AG09309 (cell line): ENCODE measurements around the gene HOXC10.

Experiments
- DNase-seq: peaks from one replicate; pipeline ENCODE4 v3.0.0-alpha.2; 2010; ENCODE audit warnings: low read depth
- H3K4me3 ChIP-seq: 2 replicates; pipeline ENCODE4 v1.5.1; 2011; ENCODE audit warnings: mild to moderate bottlenecking, low read depth, low read length, moderate library complexity; ENCODE audit not compliant: control insufficient read depth
- TF ChIP-seq, protein P1 (sequence below): IDR thresholded peaks from 2 replicates; pipeline ENCODE4 v1.5.1; 2011; ENCODE audit warnings: mild to moderate bottlenecking, low read depth, low read length, inconsistent platforms; ENCODE audit not compliant: insufficient read depth, control insufficient read depth; ENCODE audit errors: missing control alignments

HOXC10 gene

DNA sequence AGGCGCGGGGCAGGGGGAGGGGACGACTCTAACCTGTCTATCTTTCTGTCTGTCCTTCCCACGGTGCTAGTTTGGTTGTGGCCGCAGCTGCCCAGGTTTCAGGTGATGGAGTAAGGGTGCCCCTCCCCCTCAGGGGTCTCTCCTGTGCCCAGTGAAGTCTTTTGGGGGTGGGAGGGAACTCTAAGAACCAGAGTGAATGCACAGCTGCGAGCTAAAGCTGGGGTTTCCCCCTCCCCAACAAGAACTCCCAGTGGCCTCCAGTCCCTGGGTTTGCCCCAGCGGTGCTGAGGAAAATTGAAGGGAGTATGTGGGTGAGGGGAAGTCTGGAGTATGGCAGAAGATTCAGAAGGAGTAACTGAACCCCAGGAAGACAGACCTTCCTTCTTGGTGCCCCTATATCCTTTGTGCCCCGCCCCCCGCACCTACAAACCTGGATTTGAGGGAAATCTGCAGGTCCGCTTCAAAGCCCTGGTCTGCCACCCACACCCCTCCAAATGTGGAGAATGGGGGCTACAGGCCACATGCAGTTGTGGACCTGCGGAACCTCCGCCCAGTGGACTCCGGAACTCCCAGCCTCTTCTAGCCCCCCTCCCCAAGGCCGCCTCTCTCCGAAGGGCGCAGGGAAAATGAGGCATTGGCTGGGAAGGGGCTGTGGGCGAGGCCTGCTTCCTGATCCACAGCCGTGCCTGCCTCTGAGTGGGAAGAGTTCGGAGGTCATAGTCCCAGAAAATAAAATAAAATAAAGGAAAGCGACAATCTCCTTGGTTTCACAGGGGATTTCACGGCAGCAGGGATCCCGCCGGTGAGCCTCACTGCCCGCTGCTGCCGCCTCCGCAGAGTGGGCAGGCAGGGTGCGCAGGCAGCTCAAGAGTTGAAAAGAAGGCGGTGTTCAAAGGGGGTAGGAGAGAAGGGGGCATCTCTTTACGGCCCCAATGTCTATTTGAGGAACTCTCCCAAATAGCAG, 11.6 kb downstream of the HOXC10 start:
- no peak for DNase-seq
- H3K4me3 ChIP-seq, result peak overlapping the region; percentile 2; the same call in 1 of the 2 replicates
- TF ChIP-seq, protein P1, sequence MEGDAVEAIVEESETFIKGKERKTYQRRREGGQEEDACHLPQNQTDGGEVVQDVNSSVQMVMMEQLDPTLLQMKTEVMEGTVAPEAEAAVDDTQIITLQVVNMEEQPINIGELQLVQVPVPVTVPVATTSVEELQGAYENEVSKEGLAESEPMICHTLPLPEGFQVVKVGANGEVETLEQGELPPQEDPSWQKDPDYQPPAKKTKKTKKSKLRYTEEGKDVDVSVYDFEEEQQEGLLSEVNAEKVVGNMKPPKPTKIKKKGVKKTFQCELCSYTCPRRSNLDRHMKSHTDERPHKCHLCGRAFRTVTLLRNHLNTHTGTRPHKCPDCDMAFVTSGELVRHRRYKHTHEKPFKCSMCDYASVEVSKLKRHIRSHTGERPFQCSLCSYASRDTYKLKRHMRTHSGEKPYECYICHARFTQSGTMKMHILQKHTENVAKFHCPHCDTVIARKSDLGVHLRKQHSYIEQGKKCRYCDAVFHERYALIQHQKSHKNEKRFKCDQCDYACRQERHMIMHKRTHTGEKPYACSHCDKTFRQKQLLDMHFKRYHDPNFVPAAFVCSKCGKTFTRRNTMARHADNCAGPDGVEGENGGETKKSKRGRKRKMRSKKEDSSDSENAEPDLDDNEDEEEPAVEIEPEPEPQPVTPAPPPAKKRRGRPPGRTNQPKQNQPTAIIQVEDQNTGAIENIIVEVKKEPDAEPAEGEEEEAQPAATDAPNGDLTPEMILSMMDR, result no peak

DNA sequence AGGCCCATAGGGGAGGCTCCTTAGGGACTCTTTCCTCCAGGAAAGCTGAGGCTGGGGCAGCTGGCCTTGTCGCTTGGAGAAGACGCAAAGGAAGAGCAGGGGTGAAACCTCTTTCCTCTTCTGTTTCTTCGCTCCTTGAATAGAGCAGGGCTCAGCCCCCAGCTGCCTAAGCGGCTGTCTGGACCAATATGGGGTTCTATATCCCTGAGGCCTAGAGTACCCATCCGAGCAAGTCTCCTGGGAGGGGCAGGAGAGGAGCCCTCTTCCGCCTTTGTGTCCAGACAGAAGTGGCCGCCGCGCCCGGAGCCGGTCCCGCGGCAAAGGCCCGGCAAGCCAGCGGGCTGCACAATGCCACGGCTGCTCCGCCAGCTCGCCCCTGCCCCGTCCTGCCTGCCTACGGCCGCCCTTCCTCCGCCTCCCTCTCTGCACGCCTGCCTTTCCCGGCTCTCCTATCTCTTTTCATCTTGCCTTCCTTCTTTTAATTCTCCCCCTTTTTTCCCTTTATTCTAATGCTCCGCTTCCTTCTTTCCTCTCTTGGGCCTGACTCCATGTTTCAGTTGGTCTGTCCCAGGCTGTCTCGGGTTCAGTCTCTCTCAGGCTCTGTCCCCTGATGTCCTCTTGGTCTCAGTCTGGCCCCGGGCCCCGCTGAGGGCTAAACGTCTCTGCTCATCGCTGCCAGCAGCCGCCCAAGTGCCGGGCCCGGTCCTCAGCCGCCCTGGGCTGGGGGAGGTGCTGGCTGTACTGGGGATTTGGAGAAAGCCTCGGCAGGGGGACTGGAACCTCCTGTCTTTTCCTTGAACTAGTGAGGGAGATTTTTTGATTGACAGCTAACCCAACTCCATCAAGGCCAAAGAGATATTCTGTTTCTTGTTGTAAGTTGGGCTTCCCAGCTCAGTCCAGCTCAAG, 12.5 kb downstream of the HOXC10 start:
- TF ChIP-seq, protein P1, result no peak
- DNase-seq, result no peak
- H3K4me3 ChIP-seq, result no peak overlapping the region

DNA sequence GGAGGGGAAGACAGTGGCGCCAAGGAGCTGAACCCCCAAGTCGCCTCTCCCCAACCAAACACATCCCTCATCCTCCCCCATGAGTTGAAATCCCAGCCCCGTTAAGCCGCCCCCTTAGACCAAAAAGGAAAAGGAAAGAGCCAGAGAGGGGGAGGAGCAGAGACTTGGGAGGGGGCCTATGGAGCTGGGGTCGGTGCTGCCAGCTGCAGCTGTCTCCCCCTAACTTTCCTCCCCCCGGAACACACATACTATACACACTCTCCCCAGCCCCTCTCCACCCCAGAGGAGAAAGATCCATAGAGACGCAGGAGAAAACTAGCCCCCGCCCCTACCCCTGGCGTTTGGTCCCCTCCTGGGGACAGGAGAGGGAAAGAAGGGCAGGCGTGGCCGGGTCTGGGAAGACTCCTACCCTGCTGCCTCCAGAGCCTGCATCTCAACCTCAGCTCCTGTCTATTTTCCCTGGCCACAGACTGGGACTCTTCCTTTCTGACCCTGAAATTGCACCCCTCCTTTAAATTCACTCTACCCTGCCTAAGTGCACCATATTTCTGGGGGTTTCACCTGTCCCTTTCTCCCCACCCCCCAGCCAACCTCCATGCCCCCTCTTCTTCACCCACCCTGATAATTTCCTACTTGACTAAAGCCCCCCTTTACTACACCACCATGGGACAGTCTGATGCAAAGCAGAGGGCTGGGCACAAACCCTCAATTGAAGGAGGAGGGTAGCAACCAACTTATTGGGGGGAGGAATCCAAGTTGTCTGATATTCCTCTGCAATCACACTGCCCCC, 13.4 kb downstream of the HOXC10 start:
- DNase-seq, result no peak
- H3K4me3 ChIP-seq, result no peak overlapping the region
- TF ChIP-seq, protein P1, result no peak

DNA sequence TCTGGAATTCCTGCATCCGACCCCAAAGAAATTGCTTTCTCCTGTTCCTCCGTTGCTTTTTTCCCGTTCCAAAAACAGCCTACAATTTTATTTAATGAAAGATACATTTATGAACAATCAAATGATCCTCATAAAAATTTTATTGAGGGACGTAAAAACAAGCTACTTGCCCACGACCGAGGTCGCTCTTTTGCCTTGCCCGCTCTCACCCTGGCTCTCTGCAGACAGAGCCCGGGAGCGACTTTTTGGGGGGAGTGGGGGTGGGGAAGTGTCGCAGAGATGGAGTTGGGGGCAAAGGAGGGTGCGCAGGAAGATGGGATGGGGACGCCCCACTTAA, 13.9 kb downstream of the HOXC10 start:
- TF ChIP-seq, protein P1, result no peak
- DNase-seq, result no peak
- H3K4me3 ChIP-seq, result no peak overlapping the region; the same call in 1 of the 2 replicates

DNA sequence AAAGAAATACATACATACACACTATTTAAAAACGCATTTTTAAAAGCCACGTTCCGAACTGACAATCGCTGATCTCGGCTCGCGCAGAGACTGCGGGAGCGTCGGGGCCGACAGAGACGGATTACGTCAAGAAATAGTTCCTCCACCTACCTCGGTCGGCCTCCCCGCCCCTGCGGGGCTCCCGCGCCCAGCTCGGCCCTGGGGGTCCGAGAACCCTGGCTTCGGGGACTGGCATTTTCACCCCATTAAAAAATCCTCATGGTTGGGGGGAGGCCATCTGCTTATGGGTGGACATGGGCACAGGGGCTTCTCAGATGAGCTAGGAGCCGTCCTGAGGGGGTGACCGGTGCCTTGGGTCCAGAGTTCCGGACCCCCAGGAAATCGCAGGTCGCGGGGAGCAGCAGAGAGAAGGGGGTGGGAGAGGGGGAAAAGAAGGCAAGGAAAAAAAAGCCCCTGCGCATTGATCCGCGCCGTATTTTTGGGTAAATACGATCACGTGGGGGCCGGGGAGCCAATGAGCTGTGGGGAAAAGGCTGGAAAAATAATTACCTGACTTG, 14.7 kb downstream of the HOXC10 start:
- DNase-seq, result no peak
- H3K4me3 ChIP-seq, result peak overlapping the region; percentile 86
- TF ChIP-seq, protein P1, result no peak
